Activated T-cell treated with anti-CD3 and anti-CD28 coated beads, Interleukin-2, amount 50 U/mL, for 48 hours (primary cell): ENCODE results near the gene SBNO2.

ENCODE experiments used
- DNase-seq, 2 experiments: peaks; one replicate each; pipeline ENCODE4 v3.0.0-alpha.2; 2020

SBNO2 gene

GRCh38 chr19:1153891-1154730, 20.0 kb downstream of the SBNO2 start:
- no peak for DNase-seq

GRCh38 chr19:1151917-1152587, 22.0 kb downstream of the SBNO2 start:
- no peak for DNase-seq

GRCh38 chr19:1151037-1151724, 22.9 kb downstream of the SBNO2 start:
- DNase-seq = no peak

GRCh38 chr19:1150333-1151036, 23.6 kb downstream of the SBNO2 start:
- DNase-seq = no peak

GRCh38 chr19:1149259-1150045, 24.6 kb downstream of the SBNO2 start:
- no peak for DNase-seq

GRCh38 chr19:1147934-1148549, 26.0 kb downstream of the SBNO2 start:
- DNase-seq = no peak

GRCh38 chr19:1146858-1147780, 26.9 kb downstream of the SBNO2 start:
- DNase-seq = no peak

- DNase-seq = no peak
Observed at GRCh38 chr19:1146412-1146699, 27.7 kb downstream of the SBNO2 start.

- no peak for DNase-seq
Observed at GRCh38 chr19:1145635-1146411, 28.2 kb downstream of the SBNO2 start.

- DNase-seq = no peak
Observed at GRCh38 chr19:1144741-1145140, 29.3 kb downstream of the SBNO2 start.

GRCh38 chr19:1143828-1144399, 30.2 kb downstream of the SBNO2 start:
- no peak for DNase-seq

GRCh38 chr19:1141944-1142343, 32.1 kb downstream of the SBNO2 start:
- DNase-seq = no peak

GRCh38 chr19:1140272-1141027, 33.6 kb downstream of the SBNO2 start:
- DNase-seq = no peak

- DNase-seq = no peak
Observed at GRCh38 chr19:1139126-1139525, 34.9 kb downstream of the SBNO2 start.

GRCh38 chr19:1138121-1138520, 35.9 kb downstream of the SBNO2 start:
- no peak for DNase-seq

- no peak for DNase-seq
Observed at GRCh38 chr19:1136621-1137317, 37.3 kb downstream of the SBNO2 start.

- DNase-seq = no peak
Observed at GRCh38 chr19:1136201-1136600, 37.9 kb downstream of the SBNO2 start.

GRCh38 chr19:1135454-1135853, 38.6 kb downstream of the SBNO2 start:
- no peak for DNase-seq
